Measurements from ENCODE around the gene HOXB6.

- TF ChIP-seq CTCF (IDR thresholded peaks at IDR 0.05 in 2 of 3, conservative IDR thresholded peaks at IDR 0.05 in 1 of 3; ENCODE audit: borderline replicate concordance in 1 of 3, insufficient read depth in 1 of 3, low read depth in 2 of 3, low read length in 2 of 3), result no peak
- no peak for TF ChIP-seq POLR2A (IDR thresholded peaks at IDR 0.05; ENCODE audit: borderline replicate concordance, extremely low read depth, insufficient read depth, insufficient read length)
- TF ChIP-seq POLR2AphosphoS5 (IDR thresholded peaks at IDR 0.05; ENCODE audit: low read depth, low read length), result no peak
- no peak for TF ChIP-seq RAD21 (IDR thresholded peaks at IDR 0.05; ENCODE audit: low read depth)
- no peak for TF ChIP-seq JUND (IDR thresholded peaks at IDR 0.05)
- no peak for TF ChIP-seq EZH2 (IDR thresholded peaks at IDR 0.05)
- no peak for TF ChIP-seq REST (IDR thresholded peaks at IDR 0.05; ENCODE audit: low read depth)
- TF ChIP-seq FOSL1 (IDR thresholded peaks at IDR 0.05; ENCODE audit: low read depth), result no peak
- TF ChIP-seq ZFX (IDR thresholded peaks at IDR 0.05), result no peak
- TF ChIP-seq SP1 (IDR thresholded peaks at IDR 0.05; ENCODE audit: low read depth), result no peak
- TF ChIP-seq ATF3 (IDR thresholded peaks at IDR 0.05), result no peak
- no peak for TF ChIP-seq CEBPB (IDR thresholded peaks at IDR 0.05; ENCODE audit: low read depth)
- TF ChIP-seq YY1 (IDR thresholded peaks at IDR 0.05; ENCODE audit: extremely low read depth, insufficient replicate concordance, low read depth, low read length), result no peak
- no peak for TF ChIP-seq EGR1 (IDR thresholded peaks at IDR 0.05; ENCODE audit: low read depth)
Measured at GRCh38 chr17:48551596-48552465, 53.0 kb downstream of the HOXB6 start.
